Breast epithelium (tissue), 3 donors: ENCODE data around the gene SPEN.

ENCODE experiments used
- CTCF ChIP-seq, 3 donors: fragments of 450-650 bp; IDR thresholded peaks; one replicate each; pipeline ENCODE4 v1.5.1; 2016 to 2017; ENCODE audit warnings: antibody characterized with exemption in 3 of 3, mild to moderate bottlenecking in 3 of 3, moderate library complexity in 3 of 3
- POLR2A ChIP-seq: fragments of 450-650 bp; IDR thresholded peaks from one replicate; pipeline ENCODE4 v1.6.1; 2016; ENCODE audit warnings: antibody characterized with exemption, mild to moderate bottlenecking, moderate library complexity
- POLR2AphosphoS5 ChIP-seq, 3 donors: sonication (generic); formaldehyde crosslinking; IDR thresholded peaks; one replicate each; pipeline ENCODE4 v1.6.1; 2017; ENCODE audit warnings: antibody characterized with exemption in 3 of 3

DNA sequence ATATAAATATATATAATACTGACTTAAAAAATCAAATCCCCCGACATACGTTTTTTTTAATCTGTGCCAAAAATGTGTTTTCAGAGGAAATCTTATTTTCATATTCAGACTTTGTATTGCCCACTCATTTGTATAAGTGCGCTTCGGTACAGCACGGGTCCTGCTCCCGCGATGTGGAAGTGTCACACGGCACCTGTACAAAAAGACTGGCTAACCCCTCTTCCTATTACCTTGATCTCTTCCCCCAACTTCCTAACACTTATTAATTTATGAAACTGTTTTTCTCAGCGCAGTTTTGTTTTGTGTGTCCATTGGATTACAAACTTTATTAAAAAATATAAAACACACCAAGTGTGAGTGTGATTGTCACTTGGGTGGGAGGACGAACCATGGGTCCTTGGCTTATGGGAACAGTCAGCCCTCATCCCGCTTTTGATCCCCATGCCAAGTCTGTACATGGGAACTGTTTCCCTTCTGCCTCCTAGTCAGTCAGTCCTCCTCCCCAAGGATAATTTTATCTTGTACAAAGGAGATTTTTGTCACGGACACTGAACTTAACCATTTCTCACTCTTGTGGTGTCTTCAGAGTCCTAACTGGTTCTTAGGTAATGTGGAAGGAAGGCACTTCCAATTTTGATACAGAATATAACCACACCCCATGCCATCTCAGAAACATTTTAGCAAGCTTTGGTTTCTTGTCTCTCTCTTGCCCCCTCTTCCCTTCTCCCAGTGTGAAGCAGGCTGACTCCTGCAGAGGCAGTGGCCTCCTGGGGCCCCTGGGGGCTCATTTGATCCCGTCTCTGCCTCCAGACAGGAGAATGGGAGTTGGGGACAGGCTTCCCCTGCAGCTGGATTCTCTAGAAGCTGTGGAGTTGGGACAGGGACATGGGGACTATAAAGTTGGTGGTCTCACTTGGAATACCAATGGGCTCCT is 92.9 kb downstream of the SPEN start:
- TF ChIP-seq CTCF (IDR thresholded peaks at IDR 0.05) (no peak), POLR2A (no peak), POLR2AphosphoS5 (IDR thresholded peaks at IDR 0.05) (no peak)
